NCI-H2227 (cell line): ENCODE data around the gene ANKFN1.

ENCODE experiments used
- DNase-seq: peaks from one replicate; lab custom pipeline; 2025; ENCODE audit not compliant: unreplicated experiment; lab: John Stamatoyannopoulos, UW

The ANKFN1 gene

GRCh38 chr17:56489980-56490379 is 336.7 kb downstream of the ANKFN1 start:
- no peak for DNase-seq

DNA sequence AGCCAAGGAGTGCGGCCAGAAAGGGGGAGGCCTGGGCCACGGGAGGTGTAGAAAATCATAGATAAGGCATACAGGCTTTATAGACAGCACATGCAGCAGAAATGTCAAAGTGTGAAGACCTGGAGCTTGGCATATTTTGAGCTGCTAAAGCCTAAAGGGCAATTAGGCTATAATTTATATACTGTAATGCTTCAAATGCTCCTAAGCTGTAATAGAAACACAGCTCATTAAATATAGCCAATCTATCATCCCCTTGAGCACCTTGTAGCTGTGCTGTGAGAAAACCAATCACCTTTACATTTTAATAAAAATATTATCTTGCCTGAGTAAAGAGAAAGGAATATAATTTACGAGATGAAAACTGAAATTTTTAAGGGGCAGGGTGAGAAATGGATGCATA is 342.3 kb downstream of the ANKFN1 start:
- no peak for DNase-seq

- no peak for DNase-seq
Observed at GRCh38 chr17:56497132-56497531, 343.9 kb downstream of the ANKFN1 start.

GRCh38 chr17:56499799-56500388 is 346.6 kb downstream of the ANKFN1 start:
- DNase-seq = peak; percentile 18

- DNase-seq = no peak
Observed at GRCh38 chr17:56502120-56502654, 348.9 kb downstream of the ANKFN1 start.

DNA sequence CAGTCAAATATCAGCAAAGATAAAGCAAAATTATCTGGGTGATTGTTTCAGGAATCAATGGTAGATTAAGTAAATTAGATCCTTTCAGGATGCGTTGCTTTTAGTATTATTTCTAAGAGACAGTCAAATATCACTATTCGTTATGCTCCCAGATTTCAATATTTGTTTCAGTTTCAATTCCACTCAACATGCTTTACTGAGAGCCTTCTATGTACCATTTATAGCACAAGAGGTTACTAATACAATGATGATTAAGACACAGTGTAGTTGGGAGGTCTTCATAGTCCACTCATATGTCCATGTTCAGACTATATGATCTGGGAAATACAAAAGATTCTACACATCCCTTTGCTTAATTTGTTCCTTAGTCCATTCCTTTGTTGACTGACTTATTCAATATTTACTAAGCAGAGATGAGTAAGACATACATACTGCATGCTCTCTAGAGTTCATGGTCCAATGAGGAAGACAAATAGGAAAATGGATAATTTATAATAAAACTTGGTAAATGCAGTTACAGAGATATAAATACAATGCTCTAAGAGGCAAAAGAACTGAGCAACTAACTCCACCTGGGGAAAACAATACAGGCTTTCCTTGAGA is 352.0 kb downstream of the ANKFN1 start:
- no peak for DNase-seq

DNA sequence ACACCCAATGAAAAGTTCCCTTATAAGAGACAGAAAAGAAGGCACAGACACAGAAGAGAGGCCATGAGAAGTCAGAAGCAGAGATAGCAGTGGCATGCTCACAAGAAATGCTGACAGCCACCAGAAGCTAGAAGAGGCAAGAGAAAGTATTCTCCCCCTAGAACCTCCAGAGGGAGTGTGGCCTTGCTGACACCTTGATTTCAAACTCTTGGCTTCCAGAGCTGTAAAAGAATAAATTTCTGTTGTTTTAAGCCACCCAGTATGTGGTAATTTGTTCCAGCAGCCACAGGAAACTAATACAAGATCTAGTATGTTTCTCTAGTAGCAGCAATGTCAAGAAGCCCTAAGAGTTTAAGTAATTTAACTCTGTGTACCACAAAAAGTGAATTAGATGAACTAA is 353.1 kb downstream of the ANKFN1 start:
- no peak for DNase-seq

- no peak for DNase-seq
Observed at GRCh38 chr17:56510554-56511342, 357.5 kb downstream of the ANKFN1 start.

DNA sequence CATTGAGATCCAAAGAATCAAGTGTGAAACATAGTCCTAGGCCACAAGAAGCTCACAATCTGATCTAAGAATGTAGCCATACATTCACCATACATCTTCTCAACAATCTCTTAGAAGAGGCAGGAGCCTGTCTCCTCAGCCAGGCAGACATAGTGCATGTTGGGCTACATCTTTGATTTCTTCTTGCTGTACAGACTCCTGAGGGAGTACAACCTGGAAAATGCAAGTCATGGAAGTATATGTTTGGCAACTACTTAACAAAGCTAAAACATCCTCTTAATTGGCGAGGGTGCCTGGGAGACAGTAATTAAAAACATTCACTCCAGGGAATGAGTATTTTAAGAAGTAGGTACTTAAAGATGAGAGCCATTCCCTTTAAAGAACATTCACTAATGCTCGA is 361.0 kb downstream of the ANKFN1 start:
- DNase-seq = no peak

DNA sequence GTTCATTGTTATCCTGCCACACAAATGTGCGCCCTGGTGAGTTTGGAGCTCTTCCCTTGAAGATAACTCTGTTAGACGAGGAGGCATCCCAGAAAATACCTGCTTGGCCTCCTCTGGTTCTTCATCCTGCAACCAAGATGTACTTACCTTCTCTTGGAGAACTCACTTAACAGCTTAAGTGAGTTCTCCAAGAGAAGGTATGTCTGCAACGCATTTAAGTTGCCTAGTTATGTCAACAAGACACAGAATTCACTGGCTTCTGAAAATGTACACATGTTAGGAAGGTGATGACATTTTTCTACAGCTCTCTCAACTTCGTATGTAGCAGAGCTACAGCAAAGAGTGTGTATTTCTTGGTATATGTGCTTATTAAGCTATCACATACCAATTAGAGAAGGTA is 361.6 kb downstream of the ANKFN1 start:
- DNase-seq = no peak

- no peak for DNase-seq
Observed at GRCh38 chr17:56521414-56522141, 368.3 kb downstream of the ANKFN1 start.

DNA sequence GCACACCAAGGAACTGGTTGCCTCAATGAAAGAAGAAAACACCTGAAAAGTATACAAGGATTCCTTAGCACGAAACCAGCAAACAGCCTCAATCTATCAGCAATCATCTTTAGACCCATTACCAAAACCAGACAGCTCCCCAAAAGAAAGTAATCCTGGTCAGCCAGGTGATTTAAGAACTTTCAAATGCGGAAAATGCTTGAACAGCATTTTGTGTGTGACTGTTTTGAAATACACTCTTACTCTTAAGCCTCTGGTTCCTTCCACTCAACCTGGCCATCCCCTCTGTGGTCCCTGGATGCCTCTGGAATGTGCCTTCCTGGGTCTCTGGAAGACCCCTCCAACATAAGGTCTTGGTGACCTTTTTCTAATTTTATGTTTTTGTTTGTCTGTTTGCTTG is 369.8 kb downstream of the ANKFN1 start:
- DNase-seq = no peak

GRCh38 chr17:56528696-56529095 is 375.4 kb downstream of the ANKFN1 start:
- DNase-seq = no peak

DNA sequence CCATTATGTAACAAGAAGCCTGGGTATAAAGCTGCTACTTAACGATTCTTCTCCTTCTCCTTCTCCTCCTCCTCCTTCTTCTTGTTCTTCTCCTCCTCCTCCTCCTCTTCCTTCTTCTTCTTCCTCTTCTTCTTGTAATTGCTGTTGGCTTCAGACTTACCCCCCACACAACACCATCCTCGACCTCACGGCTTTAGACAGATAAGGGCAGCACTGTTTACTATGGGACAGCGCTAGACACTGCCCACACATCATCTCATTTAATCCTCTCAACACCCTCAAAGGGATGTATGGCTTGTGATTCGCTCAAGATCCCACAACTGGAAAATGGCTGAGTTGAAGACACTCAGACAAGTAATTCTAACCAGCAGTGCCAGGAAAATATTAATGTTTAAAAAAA is 379.7 kb downstream of the ANKFN1 start:
- DNase-seq = no peak

GRCh38 chr17:56536766-56537165 is 383.5 kb downstream of the ANKFN1 start:
- DNase-seq = no peak

DNA sequence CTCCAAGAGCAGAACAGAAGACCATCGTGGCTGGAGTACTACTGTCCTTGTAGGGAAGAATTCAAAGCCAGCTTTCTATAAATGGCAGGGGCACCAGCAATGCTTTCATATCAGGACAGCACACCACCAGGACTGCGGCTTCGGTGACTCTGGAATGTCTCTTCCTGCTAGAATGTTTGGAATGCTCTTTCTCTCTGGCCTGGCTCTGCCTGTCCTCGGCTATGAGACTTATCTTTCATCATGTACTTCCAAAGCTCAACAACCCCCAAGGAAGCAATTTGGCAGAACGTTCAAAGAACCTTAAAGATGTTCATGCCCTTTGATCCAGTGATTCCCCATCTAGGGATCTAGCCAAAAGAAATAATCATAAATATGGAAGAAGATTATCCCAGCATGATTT is 387.6 kb downstream of the ANKFN1 start:
- DNase-seq = no peak

GRCh38 chr17:56543280-56543679 is 390.0 kb downstream of the ANKFN1 start:
- DNase-seq = no peak

GRCh38 chr17:56545106-56545505 is 391.8 kb downstream of the ANKFN1 start:
- no peak for DNase-seq

GRCh38 chr17:56545930-56546329 is 392.7 kb downstream of the ANKFN1 start:
- no peak for DNase-seq

- DNase-seq = no peak
Observed at GRCh38 chr17:56548661-56549060, 395.4 kb downstream of the ANKFN1 start.

DNA sequence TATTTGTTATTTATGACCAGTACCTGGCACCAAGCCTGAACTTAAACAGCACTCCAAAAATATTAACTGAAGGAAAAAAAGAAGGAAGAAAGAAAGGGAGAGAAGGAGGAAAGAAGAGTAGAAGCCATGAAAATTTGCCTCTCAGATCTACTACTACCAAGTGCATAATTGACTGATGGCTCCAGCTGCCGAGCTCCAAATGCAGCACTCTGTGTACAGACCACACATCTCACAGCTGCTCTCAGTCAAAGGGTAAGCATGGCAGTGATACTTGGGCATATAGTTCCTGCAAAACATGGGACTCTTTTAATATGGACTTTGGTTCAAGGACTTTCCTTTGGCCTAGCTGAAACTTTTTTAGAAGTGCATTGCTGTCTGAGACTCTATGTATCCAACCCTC is 396.2 kb downstream of the ANKFN1 start:
- DNase-seq = no peak
